Posterior vena cava (tissue), 2 donors: Measurements from ENCODE around the gene CELSR2. TPM values are rescaled to one million over a fixed set of nuclear protein-coding genes. Genes with fewer than 3 reads are reported as not detected.

Experiments used
- DNase-seq: peaks from one replicate; pipeline ENCODE4 v3.0.0-alpha.2; 2020; ENCODE audit warnings: low spot score
- intact Hi-C, 2 donors: fragments of 100-400 bp; cut with DNase I; formaldehyde crosslinking; loops; one replicate each; pipeline versions ENCODE4 v1.14.1 to v1.14.2; 2022 to 2023
- total RNA-seq, 2 donors: library from RNA; stranded (reverse); fragmentation: NEBNext Ultra II Directional; extraction: Animal tissue kit (Norgen Biotek cat#: 25700); gene quantifications; one replicate each; pipeline ENCODE4 v1.2.1, GENCODE V29; 2021
- donor health status: DM: yes; HTN: yes; CAD: no.
- donor health status: DM: yes; HTN: yes; CAD: no.

Gene CELSR2
- total RNA-seq, 2 donors from 2014 or later = 2.8 to 3.3 TPM

DNA sequence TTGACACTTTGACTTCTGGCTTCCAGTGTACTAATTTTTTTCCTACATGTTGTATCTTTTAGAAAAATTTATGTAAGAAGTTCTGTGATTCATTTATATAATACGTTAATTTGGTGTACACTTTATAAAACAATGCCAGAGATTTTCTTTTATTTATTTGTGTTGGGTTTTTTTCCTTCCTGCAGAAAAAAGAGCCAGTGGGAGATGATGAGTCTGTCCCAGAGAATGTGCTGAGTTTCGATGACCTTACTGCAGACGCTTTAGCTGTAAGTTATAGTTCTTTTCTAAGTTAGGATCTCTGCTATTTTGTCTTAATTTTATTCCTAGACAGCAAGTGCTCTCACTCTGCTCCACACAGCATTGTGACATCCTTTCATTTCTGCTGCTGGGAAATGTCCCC, 21.2 kb upstream of the CELSR2 start:
- no peak for DNase-seq
- intact Hi-C loops = no loop called here

DNA sequence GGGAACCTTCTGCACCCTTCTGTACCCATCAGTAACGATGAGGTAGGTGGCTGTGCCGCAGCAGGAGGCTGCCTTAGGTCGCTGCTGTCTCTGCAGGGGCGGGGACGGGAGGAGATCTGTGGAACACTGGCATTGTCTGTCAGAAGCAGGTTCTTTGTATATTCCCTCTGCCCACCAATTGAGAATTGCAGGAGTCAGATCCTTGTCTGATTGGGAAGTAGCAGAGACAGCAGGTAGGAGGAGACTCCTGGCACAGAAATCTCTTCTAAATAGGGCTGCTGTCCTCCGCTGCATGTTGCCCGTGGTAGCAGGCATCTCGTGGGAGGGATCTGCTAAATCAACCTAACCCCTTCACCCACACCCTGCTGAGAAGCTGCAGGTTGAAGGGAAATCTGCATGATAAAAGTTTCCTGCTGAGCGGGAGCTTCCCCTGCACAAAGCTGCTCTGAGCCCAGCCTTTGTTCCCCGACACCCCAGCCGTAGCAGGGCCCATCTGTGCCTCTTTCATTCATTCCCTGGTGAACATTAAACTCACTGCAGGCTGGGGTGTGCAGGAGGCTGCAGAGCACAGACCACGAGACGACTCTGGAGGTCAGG, 19.7 kb upstream of the CELSR2 start:
- DNase-seq = no peak
- intact Hi-C loops = no loop called here

DNA sequence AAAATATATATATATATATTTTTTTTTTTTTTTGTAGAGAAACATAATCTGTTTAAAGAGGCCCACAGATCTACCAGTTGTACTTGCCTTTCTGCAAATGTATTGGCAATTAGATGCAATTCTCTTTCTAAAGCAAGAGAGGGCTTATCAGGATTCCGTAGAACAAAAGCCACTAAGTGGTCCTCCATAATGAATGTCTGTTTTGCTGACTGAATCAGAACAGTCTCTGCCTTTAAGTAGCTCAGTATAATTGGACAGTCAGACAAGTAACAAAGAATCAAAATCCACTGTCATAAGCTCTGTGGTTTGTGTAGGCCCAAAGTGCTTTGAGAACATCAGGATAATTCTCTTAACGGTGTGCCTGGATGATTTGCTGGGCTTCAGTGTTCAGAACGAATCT, 18.3 kb upstream of the CELSR2 start:
- intact Hi-C loops = no loop called here
- no peak for DNase-seq

DNA sequence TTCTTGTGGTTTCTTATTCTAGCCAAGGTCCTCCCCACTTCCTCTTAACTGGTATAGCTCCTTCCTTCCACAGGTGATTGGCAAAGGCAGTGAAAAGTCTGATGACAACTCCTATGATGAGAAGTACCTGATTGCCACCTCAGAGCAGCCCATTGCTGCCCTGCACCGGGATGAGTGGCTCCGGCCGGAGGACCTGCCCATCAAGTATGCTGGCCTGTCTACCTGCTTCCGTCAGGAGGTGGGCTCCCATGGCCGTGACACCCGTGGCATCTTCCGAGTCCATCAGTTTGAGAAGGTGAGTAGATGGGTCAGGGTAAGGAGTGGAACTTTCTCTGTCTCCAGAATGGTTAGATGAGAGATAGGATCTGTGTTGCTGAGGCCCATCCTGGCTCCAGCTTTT, 14.2 kb upstream of the CELSR2 start:
- DNase-seq = no peak
- intact Hi-C loops = loop anchor here in 1 of 2 donors (5.0 kb wide), 1 partner anchor 552 kb away; no protein-coding TSS in a partner anchor

DNA sequence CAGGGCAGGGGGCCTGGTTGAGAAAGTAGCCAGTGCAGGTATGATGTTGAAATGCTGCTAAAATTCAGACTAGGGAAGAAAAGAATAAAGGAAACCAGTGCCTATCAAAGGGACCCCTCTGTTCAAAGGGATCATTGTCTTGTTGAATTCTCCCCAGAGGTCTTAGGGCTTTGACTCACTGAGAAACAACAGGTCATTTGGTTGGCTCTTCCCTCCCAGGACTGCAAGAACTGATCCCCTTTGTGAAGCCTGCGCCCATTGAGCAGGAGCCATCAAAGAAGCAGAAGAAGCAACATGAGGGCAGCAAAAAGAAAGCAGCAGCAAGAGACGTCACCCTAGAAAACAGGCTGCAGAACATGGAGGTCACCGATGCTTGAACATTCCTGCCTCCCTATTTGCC, 11.8 kb upstream of the CELSR2 start:
- no peak for DNase-seq
- intact Hi-C loops = loop anchor here in 1 of 2 donors (5.0 kb wide), 1 partner anchor 550 kb away; no protein-coding TSS in a partner anchor

DNA sequence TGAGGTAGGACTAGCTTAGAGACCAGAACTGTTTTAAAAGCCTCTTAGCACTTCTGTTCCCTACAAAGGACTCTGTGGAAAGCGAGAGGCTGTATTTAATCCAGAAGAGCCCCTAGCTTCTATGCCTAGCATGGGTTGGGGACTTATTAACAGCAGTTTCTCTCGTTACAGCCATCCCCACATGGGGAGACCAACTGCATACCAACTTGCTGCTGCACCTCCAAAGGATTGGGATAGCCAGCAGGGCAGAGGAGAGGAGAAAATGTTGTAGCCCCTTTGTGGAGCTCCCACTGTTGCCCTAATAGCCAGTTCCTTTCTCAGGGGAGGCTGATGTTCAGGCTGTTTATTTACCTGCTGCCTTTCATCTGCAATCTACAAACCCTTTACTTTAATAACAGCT, 11.0 kb upstream of the CELSR2 start:
- intact Hi-C loops = loop anchor here in 1 of 2 donors (5.0 kb wide), 1 partner anchor 549 kb away; no protein-coding TSS in a partner anchor
- no peak for DNase-seq

DNA sequence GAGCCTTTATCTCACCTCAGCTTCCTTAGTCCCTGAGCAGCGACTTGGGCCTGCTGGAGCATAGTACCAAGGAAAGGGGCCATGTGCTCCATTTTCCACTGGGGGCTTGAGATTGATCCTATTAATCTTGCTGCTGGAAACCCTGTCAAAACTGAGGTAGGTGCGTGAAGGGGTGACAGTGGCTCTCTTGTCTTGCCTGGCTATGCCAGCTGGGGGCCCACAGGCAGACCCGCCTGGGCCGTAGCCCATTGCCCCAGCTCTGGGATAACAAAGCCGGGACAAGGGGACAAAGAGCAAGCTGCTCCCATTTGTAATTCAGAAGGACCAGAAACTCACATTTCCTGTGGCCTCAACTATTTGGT, 10.3 kb upstream of the CELSR2 start:
- intact Hi-C loops = loop anchor here in 1 of 2 donors (5.0 kb wide), 1 partner anchor 548 kb away; no protein-coding TSS in a partner anchor
- DNase-seq = no peak

DNA sequence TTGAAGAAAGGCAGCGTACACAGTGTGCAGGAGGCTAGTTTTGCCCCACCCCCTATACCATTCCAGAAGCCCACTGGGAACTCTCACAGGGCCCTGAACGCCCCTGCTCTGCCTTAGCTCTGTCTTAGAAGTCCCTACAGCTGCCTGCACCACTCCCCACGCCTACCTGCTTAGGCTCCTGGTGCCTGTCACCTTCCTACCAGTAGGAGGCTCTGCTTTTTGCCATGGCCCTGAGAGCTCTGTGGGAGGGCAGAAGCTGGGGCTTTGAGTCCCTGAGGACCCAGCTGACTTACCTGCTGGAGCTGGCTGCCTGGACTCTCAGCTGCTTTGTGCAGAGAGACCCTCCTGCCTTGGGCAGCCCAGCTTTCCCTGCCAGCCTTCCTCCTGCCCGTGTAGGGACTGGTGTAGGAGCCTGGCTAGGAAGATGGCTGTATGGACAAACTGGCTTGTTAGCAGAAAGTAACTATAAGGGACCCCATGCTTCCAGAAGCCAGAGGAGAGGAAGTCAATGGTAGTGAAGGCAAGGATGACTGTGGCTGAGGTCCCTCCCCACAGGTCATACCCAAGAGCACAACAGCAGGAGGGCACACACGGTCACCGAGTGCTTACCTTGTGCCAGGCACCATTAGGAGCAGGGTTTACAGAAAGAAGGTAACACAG, 9.8 kb upstream of the CELSR2 start:
- DNase-seq = no peak
- intact Hi-C loops = loop anchor here in 1 of 2 donors (5.0 kb wide), 1 partner anchor 548 kb away; no protein-coding TSS in a partner anchor

DNA sequence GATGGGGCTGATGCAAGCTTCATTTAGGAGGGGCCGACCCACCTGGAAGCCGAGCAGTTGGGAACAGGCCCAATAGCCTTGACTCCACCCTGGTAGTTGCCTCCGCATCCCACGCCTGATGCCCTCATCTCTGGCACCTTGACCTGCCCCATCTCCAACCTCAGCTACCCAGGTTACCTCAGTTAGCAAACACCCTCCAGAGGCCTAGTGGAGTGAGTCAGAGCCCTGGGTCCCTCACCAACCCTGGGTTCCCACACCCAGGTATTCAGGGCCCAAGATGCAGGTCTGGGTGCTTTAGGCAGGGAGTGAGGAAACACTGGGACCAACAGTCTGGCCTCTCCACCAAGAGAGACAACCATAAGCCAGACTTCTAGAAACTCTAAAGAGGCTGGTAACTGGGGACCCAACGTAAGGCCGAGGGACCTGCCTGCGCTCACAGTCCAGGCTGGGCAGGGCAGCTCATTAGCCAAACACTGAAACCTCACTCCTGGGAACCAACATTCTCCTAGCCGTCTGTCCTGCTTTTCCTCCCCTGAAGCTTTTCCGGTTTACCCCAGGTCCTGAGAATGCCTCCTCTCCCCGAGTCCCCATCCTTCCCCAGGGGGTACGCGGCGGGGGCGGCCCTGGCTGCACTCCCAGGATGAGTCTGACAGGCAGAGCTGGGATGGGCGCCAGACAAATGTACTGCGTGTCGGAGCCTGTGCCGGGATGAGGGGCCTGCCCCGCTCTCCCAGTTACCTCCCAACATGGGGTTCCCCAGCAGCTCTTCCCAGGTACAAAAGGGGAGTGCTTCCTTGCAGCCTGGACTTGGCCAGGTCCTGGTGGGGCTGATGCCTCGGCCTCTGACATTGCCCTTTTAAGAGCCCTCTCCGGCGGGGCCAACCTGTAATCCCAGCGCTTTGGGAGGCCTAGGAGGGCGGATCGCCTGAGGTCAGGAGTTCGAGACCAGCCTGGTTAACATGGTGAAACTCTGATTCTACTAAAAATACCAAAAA, 8.9 kb upstream of the CELSR2 start:
- DNase-seq = peak; percentile 93
- intact Hi-C loops = no loop called here

DNA sequence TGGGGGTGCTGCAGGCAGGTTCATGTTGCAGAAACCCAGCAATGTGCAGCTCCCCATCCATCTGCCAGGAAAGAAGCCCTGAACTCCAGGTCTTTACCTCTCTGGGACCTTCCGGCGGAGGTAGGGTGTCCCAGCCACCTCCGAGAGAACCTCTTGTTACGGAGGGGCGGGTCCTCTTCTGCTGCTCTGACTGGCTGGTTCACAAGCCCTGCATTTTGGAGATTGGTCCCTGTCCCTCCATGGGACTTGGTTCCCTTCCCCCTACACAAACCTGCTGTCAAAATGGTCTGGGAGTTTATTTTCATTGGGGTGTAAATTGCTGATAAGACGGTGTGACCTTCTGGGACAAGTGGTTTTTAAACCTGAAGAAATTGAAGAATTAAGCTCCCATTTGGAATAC, 8.0 kb upstream of the CELSR2 start:
- intact Hi-C loops = no loop called here
- no peak for DNase-seq

DNA sequence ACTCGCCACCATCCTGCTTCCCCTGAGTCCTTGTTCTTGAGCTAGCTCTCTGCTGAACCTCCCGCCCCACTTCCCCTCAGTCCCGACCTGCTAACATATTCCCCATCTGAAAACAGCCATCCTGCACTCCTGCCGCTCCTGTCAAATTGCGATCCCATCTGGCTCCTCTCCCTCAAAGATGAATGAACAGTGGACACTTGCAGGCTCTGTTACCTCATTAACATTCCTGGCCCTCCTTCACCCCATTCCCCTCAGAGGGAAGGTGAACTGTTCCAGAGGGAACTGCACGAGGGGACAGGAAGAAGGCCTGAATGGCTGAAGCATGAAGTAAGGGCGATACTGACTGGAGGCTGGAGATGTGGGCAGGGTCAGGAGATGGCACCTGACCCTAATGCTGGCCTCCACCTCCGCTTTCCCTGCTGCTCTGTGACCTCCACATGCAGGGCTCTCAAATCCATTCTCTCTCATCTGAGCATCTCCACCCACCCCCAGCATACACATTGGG, 7.4 kb upstream of the CELSR2 start:
- intact Hi-C loops = no loop called here
- DNase-seq = no peak

DNA sequence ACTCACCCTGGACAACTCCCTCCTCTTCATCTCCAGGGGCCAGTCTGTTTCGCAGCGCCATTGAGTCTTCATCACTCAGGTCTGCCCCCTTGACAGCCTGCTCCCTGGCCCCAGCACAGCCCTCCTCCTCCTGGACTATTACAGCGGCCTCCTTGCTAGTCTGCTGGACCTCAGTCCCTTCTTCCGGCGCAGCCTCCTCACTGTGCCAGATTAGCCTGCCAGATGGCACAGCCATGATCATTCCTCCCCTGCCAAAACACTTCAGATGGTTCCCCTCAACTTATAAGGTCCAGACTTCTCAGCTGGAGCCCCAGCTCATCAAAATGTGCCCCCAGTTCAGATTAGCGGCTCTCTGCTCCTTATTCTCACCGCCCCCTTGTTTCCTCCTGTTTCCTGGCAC, 7.0 kb upstream of the CELSR2 start:
- no peak for DNase-seq
- intact Hi-C loops = no loop called here

DNA sequence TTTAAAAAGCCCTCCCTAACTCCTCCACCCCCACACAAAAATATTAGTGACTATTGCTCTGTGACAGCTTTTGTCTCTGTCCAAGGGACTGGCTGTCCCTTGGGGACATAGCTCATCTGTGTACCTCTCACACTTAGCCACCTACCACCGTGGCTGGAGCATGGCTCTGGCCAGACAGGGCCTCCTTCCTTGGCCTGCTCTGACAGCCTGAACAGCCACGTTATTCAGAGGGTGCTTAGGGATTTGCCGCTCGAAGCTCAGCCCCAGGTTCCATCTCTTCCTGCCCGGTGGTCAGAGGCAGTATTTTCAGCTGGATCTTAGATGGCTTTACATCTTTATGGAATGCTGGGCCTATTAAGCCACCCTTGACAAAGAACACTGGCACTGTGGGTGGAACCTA, 6.1 kb upstream of the CELSR2 start:
- DNase-seq = no peak
- intact Hi-C loops = no loop called here

DNA sequence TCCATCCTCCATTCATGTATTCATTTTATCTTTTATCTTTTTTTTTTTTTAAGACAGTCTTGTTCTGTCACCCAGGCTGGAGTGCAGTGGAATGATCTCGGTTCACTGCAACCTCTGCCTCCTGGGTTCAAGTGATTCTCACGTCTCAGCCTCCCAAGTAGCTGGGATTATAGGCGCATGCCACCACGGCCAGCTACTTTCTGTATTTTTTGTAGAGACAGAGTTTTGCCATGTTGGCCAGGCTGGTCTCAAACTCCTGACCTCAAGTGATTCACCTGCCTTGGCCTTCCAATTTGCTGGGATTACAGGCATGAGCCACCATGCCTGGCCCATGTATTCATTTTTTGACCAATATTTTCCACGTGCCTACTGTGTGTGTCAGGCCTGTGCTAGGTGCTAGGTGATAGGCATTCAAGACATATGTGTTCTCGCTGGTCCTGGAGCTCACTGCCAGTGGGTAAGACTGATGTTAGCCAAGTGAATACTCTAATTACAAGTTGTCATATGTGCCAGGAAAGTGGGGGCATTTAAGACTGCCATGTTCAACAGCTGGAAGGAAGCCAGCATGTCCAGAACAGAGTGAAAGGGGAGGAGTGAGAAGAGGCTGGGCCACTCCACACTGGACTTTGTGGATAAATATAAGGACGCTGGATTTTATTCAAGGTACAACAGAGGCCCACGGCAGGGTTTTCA, 5.3 kb upstream of the CELSR2 start:
- intact Hi-C loops = no loop called here
- DNase-seq = no peak

DNA sequence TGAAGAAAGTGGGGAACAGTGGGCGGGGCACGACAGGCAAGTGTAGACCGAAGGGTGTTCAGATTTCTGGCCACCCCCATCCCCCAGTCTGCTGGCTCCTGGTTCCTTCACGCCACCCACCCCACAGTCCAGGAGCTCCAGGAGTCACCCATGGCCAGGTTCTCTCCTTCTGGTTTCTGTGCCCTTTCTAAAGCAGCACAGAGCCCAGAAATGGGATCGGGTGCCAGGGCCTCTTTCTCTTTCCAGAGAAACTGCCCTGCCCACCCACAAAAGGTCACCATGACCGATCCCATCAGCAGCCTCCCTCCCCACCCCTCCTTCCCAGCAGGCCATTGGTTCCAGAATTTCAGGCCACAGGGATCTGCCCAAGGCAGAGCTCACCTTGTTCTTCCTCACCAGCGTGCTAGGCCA, 3.2 kb upstream of the CELSR2 start:
- DNase-seq = no peak

DNA sequence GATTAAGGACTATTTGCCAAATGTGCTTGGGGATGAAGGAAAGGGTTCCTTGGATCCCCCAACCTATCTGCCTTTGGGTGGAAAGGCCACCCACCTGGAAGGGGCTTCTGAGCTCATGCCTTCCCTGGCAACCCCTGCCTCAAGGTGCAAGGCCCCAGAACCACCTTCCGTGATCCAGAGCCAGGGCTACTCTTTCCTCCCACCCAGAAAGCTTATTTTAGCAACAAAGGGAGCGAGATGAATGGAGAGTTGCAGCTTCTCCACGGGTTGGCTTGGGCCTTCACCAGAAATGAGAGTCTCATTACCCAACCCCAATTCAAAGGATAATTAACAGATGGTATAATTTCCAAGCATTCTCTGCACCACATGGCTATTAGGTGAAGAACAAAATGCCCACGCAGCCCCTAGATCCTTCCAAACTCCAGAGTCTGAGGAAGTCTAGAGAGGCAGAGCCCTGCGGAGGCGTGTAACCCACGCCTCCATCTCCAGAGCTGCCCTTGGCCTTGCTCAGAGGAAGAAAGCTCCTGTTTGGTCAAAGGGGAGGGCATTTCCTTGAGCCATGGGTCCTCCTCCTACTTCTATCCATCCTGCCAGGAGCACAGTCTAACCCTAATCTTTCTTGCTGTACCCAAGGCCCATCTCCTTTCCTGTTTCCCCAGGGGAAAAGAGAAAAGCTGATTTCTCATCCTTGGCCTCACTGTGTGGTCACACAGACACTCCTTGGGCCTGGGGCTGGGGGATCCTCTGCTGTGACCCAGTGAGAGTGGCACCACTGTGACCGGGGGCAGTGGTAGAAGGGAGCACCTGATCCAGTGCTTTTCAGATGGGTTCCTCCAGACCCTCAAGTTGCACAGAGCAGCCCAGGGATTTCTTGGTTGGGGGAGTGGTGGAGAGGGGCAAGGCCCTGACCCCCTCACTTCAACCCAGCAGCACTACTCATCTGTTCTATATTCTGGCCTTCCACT, 1.7 kb upstream of the CELSR2 start:
- no peak for DNase-seq
- intact Hi-C loops = no loop called here

More for the DNA sequence above, 3.2 kb upstream of the CELSR2 start:
- intact Hi-C loops = no loop called here

DNA sequence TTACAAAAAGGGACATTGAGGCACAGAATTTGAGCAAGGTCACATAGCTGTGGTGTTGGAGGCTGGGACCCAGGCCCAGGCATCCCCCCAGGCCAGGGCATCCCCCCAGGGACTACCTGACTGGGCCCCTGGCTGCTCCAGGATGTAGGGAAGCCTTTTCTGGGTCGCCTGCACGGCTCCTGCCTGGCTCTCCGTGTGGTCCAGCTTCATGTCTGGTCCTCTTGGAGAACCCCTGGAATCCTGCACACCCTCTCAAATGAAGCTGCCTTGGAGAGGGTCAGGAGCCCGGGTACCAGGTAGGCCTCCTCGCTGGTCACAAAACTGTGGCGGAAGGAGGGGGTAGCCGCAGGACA, 919 bp upstream of the CELSR2 start:
- intact Hi-C loops = no loop called here
- DNase-seq = peak; percentile 58
